Anterior cingulate cortex (tissue), 58 donors: ENCODE results near the gene HS3ST1.
"Not testable (repeated sequence)": the region's sequence is repeated elsewhere in the genome, so short reads cannot be mapped to it uniquely, and the experiment has no call there.

Source experiments
- DNase-seq, 58 donors: peaks; one replicate each; lab custom pipeline; 2025; lab: John Stamatoyannopoulos, UW

Gene HS3ST1

DNA sequence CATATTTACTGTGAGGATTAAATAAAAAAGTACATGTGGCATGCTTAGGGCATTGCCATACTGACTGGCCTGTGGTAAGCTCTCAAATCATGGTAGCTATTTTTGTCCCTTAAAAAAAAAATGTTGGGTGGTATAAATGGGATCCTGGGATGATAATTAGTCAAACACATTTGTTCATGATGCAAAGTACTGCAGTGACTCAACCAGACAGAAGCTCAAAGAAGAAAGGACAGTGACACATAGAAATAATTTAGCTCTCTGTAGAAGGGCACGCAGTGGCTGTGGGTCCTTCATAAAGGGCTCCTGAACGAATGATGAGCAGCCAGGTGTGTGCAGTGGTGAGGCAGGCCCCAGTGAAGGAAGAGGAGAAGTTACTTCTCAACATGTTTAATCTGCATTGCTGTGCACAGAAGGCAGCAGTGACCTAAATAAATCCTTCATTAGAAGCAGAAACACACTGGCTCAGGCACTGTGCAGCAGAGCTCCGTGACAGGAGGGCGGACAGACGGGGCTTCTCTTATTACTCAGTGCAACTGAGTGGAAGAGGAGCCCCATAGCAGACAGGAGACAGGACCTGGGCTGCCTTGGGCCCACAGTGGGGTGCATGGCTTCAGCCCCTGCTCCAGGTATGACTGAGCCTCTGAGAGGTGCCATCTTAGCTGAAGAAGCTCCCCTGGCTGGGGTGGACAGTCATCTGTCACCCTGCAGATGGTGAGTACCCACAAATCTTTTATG is 20.3 kb downstream of the HS3ST1 start:
- peak in 1 of 58 donors; percentile 24 for DNase-seq

DNA sequence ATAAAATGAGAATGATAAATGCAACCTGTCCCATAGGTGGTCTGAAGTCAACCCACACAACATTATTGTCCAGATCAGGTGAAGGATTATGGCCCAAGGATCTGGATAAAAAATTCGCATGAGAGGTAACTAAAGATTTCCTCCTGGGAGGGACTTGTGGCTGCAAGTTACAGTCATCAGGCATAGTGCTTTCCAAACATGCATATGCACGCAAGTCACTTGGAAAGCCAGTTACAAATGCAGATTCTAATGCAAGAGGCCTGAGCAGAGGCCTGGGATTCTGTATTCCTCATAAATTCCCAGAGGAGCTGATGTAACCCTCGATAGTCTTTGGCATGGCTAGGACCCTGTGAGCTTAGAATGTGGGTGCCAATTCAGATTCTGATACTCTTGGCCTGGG is 21.1 kb downstream of the HS3ST1 start:
- DNase-seq: no peak

DNA sequence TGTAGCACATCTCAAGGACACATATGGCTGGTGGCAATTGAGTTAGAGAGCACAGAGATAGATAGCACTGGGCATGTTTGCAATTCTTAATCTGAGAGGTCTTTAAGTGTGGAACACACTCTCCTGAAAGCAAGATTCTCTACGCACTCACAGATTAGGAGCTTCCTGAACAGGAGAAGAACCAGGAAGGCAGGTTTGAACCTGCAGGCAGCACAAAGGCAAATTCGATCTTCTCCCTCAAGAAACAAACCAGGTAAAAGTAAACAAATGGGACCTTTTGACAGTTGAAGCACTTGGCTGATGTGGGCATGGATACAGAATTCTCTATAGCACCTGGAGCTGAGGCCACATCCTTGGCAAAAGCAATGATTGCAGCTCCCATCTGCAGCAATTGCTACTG is 24.3 kb downstream of the HS3ST1 start:
- DNase-seq: no peak

DNA sequence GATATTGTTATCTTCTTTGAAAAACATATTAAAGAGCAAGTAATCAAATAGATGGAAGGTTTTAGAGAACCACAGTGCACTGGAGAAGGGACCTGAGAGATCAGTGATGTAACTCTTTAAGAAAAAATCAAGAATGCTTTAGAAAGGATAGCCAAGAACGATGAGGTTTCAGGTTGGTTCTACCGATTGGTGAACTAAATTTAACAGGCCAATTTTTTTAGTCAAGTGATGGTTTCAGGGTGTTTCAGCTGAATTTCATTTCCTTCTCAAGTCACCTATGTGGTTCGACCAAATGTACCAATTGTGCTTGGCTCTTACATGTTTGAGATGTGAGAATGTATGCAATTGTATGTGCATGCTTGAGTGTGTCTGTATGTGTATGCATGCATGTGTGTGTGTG is 26.5 kb downstream of the HS3ST1 start:
- DNase-seq: no peak

DNA sequence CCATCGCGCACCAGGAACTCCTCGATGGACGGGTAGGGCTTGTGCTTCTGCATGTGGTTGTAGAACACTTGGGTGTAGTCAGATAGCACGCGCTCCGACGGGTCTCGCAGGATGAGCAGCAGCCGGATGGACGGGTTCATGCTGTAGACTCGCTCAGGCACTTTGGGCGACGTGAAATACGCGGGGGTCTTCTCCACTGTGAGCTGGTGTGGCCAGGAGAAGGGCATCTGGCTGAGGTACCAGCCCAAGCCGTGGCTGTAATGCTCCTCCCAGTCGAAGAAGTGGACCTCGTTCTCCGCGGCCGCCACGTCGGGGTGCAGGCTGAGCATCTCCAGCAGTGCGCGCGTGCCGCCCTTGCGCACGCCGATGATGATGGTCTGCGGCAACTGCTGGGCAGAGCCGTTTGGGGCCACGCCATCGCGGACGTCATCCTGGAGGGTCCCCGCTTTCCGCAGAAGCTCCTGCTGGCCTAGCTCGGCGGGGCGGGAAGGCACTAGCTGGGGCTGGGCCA is 29.2 kb downstream of the HS3ST1 start:
- DNase-seq: no peak

DNA sequence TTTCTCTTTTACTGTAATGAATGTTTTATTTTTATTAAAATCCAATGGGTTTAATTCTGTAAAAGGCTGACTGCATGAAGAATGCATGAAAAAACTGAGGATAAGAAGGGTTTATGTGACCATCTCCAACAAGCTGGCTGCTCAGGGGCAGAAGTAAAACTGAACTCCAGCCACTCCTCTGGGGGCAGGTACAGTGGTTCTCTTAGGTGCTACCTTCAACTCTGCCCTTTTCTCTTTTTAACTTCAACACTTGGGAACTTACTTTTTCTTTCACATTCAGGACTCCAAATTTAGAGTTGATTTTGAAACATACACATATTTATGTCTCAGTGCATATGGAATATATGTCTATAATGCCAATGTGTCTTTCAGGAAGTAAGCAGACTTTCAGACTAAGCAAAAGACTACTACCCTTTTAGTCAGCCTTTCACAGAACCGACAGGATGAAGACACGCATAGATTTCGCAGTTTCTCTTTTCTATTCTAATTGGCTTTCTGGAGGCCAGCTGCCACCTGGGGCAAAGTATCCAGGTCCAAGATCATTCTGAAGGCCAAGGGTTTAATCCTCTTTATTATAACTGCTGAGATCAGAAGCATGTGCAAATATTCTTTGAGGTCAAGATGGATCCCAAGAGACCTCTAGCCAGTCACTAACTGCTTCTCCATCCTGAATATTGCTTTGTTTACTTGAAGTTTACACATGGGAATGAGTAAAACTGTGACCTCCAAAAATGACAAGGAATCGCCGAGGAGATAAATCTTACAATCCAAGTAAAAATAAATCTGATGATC is 30.7 kb downstream of the HS3ST1 start:
- no peak for DNase-seq

DNA sequence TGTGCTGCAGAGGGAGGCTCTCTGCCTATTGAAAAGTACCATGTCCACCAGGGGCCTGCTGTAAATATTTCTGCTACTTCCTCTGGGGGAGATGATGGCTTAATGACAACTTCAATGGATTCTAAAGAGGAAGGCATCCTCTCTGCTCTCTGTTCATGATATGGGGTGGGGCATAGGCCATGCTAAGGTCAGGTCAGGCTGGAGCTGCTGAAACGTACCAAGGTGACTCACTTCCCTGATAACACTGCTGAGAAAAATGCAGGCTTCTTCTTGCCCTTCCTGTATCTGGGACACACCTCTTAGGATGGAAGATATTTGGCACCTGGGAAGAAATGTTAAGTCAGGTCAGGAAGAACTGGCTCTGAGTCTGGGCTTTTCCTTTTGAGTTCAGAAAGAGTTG is 31.5 kb downstream of the HS3ST1 start:
- DNase-seq: no peak

DNA sequence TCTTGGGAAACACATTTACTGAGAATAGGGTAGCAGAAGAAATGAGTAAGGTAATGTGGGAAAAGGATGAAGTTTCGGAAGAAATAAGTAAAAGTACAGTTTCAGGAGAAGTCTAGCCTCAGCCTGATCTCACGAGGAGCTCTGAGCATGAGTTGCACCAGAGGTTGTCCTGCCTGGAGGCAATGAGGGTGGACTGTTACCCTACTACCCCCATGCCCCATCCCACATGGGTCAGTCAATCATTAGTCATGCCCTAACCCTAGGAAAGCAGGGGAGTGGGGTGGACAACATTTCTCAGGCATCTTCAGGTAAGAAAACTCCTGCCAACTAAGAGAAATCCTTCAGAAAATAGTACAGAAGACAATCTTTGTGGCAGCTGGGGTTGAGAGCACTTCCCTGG is 35.1 kb downstream of the HS3ST1 start:
- no peak for DNase-seq

DNA sequence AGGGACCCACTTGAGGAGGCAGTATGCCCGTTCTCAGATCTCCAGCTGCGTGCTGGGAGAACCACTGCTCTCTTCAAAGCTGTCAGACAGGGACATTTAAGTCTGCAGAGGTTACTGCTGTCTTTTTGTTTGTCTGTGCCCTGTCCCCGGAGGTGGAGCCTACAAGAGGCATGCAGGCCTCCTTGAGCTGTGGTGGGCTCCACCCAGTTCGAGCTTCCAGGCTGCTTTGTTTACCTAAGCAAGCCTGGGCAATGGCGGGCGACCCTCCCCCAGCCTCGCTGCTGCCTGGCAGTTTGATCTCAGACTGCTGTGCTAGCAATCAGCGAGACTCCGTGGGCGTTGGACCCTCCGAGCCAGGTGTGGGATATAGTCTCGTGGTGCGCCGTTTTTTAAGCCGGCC is 44.6 kb downstream of the HS3ST1 start:
- DNase-seq: not testable (repeated sequence)

DNA sequence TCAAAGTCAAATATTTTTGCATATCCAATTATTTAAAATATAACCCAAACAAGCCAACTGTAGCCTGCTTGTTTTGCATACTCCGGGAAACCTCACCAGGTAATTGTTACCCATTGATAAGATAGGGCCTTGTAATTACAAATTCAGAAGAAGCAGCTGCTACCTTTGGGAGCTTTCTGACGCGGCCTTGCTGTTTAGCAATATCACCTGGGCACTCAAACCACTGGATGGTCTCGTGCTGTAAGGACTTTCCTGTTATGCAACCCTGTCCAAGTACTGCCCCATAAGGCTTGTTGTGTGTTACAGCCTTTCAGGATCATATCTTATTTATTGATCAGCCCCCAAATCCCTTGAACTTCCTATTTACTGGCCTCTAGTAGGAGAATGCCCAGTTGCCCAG is 52.1 kb downstream of the HS3ST1 start:
- no peak for DNase-seq

DNA sequence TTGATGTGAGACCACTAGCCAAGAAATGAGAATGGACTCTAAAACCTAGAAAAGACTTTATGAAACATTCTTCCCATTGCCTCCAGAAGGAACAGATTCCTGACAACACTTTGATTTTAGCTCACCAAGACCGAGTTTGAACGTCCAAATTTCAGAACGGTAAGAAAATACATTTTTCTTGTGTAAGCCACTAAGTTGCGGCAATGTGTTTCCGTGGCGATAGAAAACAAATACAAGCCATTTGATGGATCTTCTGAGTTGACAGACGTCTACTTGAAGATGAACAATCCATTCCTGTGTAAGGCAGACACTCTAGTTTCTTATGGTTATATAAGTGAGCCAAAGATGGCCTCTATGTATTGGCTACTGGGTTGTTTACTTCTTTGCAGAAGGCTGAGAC is 52.5 kb downstream of the HS3ST1 start:
- DNase-seq: no peak

DNA sequence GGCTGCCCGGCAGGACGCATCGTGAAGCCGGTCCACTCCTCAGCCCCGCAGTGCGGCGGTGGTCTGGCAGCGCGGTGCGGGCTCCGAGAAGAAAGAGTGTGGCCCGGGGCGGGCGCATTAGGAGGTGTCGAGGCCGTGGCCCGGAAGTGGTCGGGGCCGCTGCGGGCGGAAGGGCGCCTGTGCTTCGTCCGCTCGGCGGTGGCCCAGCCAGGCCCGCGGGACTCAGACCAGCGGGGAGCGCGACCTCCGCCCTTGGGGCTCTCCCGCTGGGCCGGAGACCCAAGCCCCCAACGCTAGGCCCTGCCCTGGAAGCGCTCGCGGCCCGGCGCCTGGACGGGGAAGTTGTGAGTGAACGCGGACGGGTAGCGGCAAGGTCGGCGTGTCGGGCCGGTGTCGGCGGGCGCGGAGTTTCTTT is 60.0 kb downstream of the HS3ST1 start:
- no peak for DNase-seq

DNA sequence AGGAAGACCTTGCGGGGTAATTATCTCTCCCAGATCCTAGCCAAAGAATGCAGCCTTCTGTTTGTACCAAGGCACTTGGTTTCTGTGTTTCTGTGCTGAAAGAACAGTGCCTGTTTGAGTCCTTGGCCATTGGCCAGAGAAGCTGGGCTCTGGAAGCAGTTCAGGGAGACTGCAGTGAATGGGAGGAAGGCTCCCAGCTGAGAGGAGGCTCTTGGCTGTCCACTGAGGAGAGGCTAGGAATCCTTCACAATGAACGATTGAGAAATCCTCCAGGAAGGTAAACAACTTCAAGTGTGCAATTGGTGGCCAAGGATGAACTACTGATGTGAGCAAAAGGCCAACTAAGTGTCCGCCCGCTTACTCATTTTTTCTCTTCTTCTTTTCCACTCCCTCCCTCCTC is 61.3 kb downstream of the HS3ST1 start:
- DNase-seq: peak in 52 of 58 donors; percentile 5 to 83 (median 60)

DNA sequence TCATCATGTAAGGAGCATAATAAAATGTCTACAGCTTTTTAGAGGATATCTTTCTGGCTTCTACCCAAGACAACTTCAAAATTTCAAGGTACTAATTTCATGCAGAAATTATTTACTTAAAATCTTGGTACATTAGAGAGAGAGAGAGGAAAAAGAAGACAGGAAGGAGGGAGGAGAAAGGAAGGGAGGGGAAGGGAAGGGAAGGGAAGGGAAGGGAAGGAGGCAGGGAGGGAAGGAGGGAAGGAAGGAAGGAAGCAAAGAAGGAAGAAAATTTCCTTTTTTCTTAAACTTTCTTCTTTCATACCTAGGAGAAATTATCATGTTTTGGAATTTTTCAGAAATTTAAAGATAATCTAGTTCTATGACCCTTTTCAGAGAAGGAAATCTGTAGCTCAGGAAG is 61.8 kb downstream of the HS3ST1 start:
- no peak for DNase-seq

DNA sequence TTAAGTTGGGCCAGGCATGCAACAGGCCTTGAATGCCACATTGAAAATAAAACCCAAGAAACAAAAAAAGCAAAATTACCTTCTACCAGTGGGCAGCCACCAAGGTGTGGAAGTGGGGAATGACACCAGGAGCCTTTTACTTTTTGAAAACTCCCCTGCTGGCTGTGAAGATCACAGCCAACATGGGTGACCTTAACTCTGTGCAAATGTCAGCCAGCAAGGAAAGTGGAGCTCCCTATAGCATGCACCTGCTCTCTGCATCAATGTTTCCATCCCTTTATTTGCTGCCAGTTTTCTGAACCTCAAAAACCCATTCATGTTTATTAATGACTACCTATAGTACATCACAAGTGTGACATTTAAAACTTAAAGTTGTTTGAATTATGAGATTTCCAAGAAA is 63.7 kb downstream of the HS3ST1 start:
- no peak for DNase-seq

DNA sequence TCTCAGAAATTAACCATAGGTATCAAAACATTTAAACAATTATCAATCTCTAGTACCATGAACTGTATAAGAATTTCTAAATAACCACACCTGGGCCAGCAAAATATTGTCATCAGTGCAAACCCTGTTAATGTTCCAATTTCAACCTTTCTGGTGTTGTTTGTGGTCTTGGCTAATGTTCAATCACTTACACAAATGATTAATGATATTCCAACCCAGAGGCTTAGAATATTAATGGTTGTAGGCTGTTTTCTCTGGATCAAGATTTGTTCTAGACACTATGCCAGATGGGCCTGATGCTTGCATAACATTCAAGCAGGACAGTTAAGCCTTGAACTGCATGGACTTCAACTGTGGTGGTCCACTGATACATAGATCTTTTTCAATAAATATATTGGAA is 69.1 kb downstream of the HS3ST1 start:
- no peak for DNase-seq

DNA sequence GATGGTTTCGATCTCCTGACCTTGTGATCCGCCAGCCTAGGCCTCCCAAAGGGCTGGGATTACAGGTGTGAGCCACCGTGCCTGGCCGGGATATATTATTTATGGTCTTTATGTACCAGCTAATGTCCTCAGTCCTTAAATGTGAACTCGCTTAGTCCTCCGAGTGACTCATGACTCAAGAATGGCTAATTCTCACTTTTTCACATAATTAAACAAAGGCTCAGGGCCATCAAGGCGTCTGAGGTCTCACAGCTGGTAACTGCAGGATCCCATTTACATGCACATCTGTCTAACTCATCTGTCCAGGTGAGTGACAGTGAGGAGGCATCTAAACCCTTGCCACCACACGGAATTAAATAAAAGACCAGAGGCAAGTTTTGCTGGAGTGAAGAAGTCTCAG is 73.5 kb downstream of the HS3ST1 start:
- no peak for DNase-seq

DNA sequence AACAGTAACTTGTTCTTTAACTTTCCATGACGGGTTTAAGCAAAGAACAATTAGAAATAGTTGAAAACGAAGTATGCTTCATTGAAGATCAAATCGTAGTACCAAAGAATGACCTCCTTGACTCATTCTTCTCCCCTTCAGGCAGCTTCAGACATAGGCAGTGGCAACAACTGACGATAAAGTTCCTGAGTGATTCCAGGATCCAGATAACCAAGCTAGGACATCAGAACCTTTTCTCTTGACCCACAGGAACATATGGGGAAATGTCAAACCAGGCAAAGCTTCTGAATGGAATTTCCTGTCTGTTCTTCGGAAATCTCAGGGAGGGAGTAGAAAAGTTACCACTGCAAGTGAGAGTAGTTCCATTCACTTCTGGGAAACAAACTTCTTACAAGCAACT is 74.2 kb downstream of the HS3ST1 start:
- no peak for DNase-seq

DNA sequence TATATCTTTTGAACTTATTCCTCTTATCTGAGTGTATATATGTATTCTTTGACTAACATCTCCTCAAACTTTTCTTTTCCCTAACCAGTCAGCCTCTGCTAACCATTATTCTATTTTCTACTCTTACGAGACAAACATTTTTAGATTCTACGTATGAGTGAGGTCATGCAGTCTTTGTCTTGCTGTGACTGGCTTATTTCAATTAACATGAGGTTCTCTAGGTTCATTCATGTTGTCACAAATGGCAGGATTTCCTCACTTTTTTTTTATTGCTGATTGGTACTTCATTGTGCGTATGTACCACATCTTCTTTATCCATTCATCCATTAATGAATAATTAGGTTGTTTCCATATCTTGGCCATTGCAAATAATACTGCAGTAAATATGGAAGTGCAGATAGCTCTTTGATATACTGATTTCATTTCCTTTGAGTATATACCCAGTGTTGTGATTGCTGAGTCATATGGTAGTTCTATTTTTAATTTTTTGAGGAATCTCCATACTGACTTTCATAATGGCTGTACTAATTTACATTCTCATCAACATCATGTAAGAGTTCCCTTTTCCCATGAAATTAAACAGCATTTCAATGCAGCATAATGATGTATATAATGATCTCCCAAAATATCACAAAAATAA is 80.1 kb downstream of the HS3ST1 start:
- no peak for DNase-seq

DNA sequence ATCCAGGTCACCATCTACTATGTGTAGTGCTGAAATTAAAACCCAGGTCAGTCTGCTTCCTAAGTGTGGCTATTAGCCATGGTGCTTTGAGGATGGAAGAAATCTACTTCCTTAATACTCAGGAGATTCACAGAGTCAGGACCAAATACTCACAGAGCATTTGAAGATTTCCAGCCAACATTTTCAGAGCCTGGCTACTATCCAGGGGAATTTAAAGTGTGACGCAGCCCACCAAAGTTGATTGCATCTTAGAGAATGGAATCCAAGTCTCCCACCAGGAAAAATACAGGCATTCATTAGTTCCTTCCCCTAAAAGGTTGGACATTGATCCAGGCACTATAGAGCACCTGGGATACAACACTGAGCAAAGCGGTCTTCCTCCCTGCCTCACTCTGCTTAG is 83.8 kb downstream of the HS3ST1 start:
- no peak for DNase-seq

DNA sequence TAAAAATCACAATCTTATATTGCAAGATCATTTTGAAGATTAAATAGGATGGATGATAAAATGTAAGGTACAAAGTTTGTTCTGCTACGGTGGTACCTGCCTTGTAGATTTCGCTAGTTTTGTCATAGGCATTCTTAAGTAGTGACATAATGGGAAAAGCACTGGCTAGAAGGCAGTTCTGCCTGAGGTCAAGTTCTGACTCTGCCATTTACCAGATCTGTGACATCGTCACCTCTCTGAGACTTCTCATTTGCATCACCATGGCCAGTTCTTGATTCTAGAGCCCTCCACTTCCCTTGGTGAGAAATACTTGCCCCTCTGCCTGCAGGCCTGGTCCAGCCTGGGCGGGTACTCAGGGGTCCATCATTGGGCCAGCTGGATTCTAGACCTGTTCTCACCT is 85.2 kb downstream of the HS3ST1 start:
- no peak for DNase-seq
